GM19397 (cell line): ENCODE measurements around the gene KRTAP10-8.
"Not testable (repeated sequence)": the region's sequence is repeated elsewhere in the genome, so short reads cannot be mapped to it uniquely, and the experiment has no call there.

ENCODE experiments used
- ATAC-seq: cut with Tn5 transposase; IDR thresholded peaks from one replicate; pipeline ENCODE4 v1.9.1; 2021; ENCODE audit warnings: mild to moderate bottlenecking, moderate library complexity; ENCODE audit not compliant: unreplicated experiment

Gene KRTAP10-8

GRCh38 chr21:44598061-44598460, 13.8 kb upstream of the KRTAP10-8 start:
- ATAC-seq = no peak

- ATAC-seq = no peak
Observed at GRCh38 chr21:44599264-44600029, 12.4 kb upstream of the KRTAP10-8 start.

GRCh38 chr21:44600118-44600978, 11.5 kb upstream of the KRTAP10-8 start, which contains the start of gene KRTAP10-7:
TSS of gene KRTAP10-7 (plus strand) at chr21:44600597. CDS start at chr21:44600622, 25 bp downstream.
- ATAC-seq = not testable (repeated sequence)

- ATAC-seq = not testable (repeated sequence)
Observed at GRCh38 chr21:44601091-44601490, 10.8 kb upstream of the KRTAP10-8 start.

GRCh38 chr21:44601596-44602462, 10.1 kb upstream of the KRTAP10-8 start:
- no peak for ATAC-seq

- no peak for ATAC-seq
Observed at GRCh38 chr21:44602463-44602850, 9.4 kb upstream of the KRTAP10-8 start.

- ATAC-seq = no peak
Observed at GRCh38 chr21:44603109-44603875, 8.6 kb upstream of the KRTAP10-8 start.

- ATAC-seq = no peak
Observed at GRCh38 chr21:44603911-44604310, 8.0 kb upstream of the KRTAP10-8 start.

GRCh38 chr21:44606495-44606894, 5.4 kb upstream of the KRTAP10-8 start:
- no peak for ATAC-seq

- no peak for ATAC-seq
Observed at GRCh38 chr21:44609193-44609592, 2.7 kb upstream of the KRTAP10-8 start.

- ATAC-seq = not testable (repeated sequence)
Observed at GRCh38 chr21:44610157-44610843, 1.6 kb upstream of the KRTAP10-8 start.

- no peak for ATAC-seq
Observed at GRCh38 chr21:44611551-44611950, 328 bp upstream of the KRTAP10-8 start.

GRCh38 chr21:44612669-44613229, 870 bp downstream of the KRTAP10-8 start:
- ATAC-seq = no peak

GRCh38 chr21:44613386-44614155, 1.7 kb downstream of the KRTAP10-8 start:
- ATAC-seq = no peak

- ATAC-seq = no peak
Observed at GRCh38 chr21:44614161-44614631, 2.3 kb downstream of the KRTAP10-8 start.

- ATAC-seq = no peak
Observed at GRCh38 chr21:44614961-44615391, 3.1 kb downstream of the KRTAP10-8 start.

- no peak for ATAC-seq
Observed at GRCh38 chr21:44615466-44615865, 3.6 kb downstream of the KRTAP10-8 start.

- no peak for ATAC-seq
Observed at GRCh38 chr21:44615911-44616590, 4.2 kb downstream of the KRTAP10-8 start.
